ENCODE data around the gene PTPRM. TPM values are rescaled to one million over a fixed set of nuclear protein-coding genes. Genes with fewer than 3 reads are reported as not detected.

PTPRM gene
- polyA plus RNA-seq, 1 donor from 2014 or later: 126 TPM

- no peak overlapping the region for H3K4me3 ChIP-seq (ENCODE audit: low read length)
- no peaks in the 10 kb centered on the region for H3K36me3 ChIP-seq (ENCODE audit: insufficient read depth, low read length)
- no peaks in the 10 kb centered on the region for H3F3A ChIP-seq (ENCODE audit: insufficient read depth, low read length, poor library complexity, severe bottlenecking)
- H3K27ac ChIP-seq (ENCODE audit: low read length): no peak overlapping the region
- H4K20me1 ChIP-seq (ENCODE audit: insufficient read depth): no peaks in the 10 kb centered on the region
- no peaks in the 10 kb centered on the region for H3K27me3 ChIP-seq (ENCODE audit: insufficient read depth, low read depth, low read length)
- no peak overlapping the region for H3K4me2 ChIP-seq (ENCODE audit: low read length)
- no peak overlapping the region for H2AFZ ChIP-seq (ENCODE audit: low read depth, low read length)
- no peaks in the 10 kb centered on the region for H3K9me2 ChIP-seq (ENCODE audit: insufficient read depth, low read length)
- H3K79me2 ChIP-seq (replicated peaks; ENCODE audit: insufficient read depth, low read length): peaks cover 21% of the 10 kb centered on the region
- no peak overlapping the region for H3K9ac ChIP-seq (ENCODE audit: low read length)
- TF ChIP-seq EZH2 (IDR thresholded peaks at IDR 0.05; ENCODE audit: borderline replicate concordance, insufficient read depth, low read length, poor library complexity, severe bottlenecking): no peak
- TF ChIP-seq TAF1 (IDR thresholded peaks at IDR 0.05; ENCODE audit: low read depth): no peak
- TF ChIP-seq REST (IDR thresholded peaks at IDR 0.05; ENCODE audit: borderline replicate concordance): no peak
- TF ChIP-seq POLR2AphosphoS5 (IDR thresholded peaks at IDR 0.05): no peak
- TF ChIP-seq EP300 (conservative IDR thresholded peaks at IDR 0.05; ENCODE audit: poor library complexity, severe bottlenecking): no peak
- TF ChIP-seq RAD21 (conservative IDR thresholded peaks at IDR 0.05): no peak
- TF ChIP-seq MXI1 (conservative IDR thresholded peaks at IDR 0.05; ENCODE audit: poor library complexity, severe bottlenecking): no peak
- no peak for TF ChIP-seq CTCF (IDR thresholded peaks at IDR 0.05; ENCODE audit: poor library complexity, severe bottlenecking)
- no peak for TF ChIP-seq SMC3 (conservative IDR thresholded peaks at IDR 0.05; ENCODE audit: poor library complexity)
- H3K9me3 ChIP-seq (ENCODE audit: low read length): no peaks in the 10 kb centered on the region
Observed at GRCh38 chr18:7579176-7579917, 12.2 kb downstream of the PTPRM start.

- H3K79me2 ChIP-seq (replicated peaks; ENCODE audit: insufficient read depth, low read length): peaks cover 21% of the 10 kb centered on the region
- H3K9ac ChIP-seq (ENCODE audit: low read length): no peak overlapping the region
- no peak overlapping the region for H2AFZ ChIP-seq (ENCODE audit: low read depth, low read length)
- H3K27ac ChIP-seq (ENCODE audit: low read length): no peak overlapping the region
- no peaks in the 10 kb centered on the region for H3K36me3 ChIP-seq (ENCODE audit: insufficient read depth, low read length)
- H3K9me3 ChIP-seq (ENCODE audit: low read length): no peaks in the 10 kb centered on the region
- peak; percentile 47 for TF ChIP-seq POLR2AphosphoS5 (IDR thresholded peaks at IDR 0.05)
- TF ChIP-seq SMC3 (conservative IDR thresholded peaks at IDR 0.05; ENCODE audit: poor library complexity): no peak
- peak; percentile 93 for TF ChIP-seq EP300 (conservative IDR thresholded peaks at IDR 0.05; ENCODE audit: poor library complexity, severe bottlenecking)
- H3K4me3 ChIP-seq (ENCODE audit: low read length): peak overlapping the region; percentile 13
- no peaks in the 10 kb centered on the region for H3K9me2 ChIP-seq (ENCODE audit: insufficient read depth, low read length)
- H4K20me1 ChIP-seq (ENCODE audit: insufficient read depth): no peaks in the 10 kb centered on the region
- no peak overlapping the region for H3K4me2 ChIP-seq (ENCODE audit: low read length)
- H3K27me3 ChIP-seq (ENCODE audit: insufficient read depth, low read depth, low read length): no peaks in the 10 kb centered on the region
- H3F3A ChIP-seq (ENCODE audit: insufficient read depth, low read length, poor library complexity, severe bottlenecking): no peaks in the 10 kb centered on the region
Observed at GRCh38 chr18:7579918-7580542, 12.9 kb downstream of the PTPRM start.
